Activated CD4-positive, alpha-beta memory T cell treated with anti-CD3 and anti-CD28 coated beads for 36 hours (primary cell): ENCODE measurements around the gene HPS3. TPM values are rescaled to one million over a fixed set of nuclear protein-coding genes. Genes with fewer than 3 reads are reported as not detected.

Experiments
- CTCF ChIA-PET: fragments of 350-600 bp; sonication (Branson Sonifier 250); formaldehyde crosslinking; loops from one replicate; lab custom pipeline; 2021; ENCODE audit warnings: antibody characterized with exemption, inconsistent platforms; lab: Charles Lee
- POLR2A ChIA-PET: fragments of 350-600 bp; sonication (Branson Sonifier 250); formaldehyde crosslinking; loops from one replicate; lab custom pipeline; 2021; ENCODE audit warnings: antibody characterized with exemption; lab: Charles Lee
- DNase-seq: peaks from one replicate; pipeline ENCODE4 v3.0.0-alpha.2; 2020
- H3K27ac Mint-ChIP-seq: one replicate; pipeline ENCODE4 v1.8.0; 2021; ENCODE audit warnings: mixed read lengths
- H3K27me3 Mint-ChIP-seq: one replicate; pipeline ENCODE4 v1.8.0; 2021; ENCODE audit warnings: mixed read lengths
- H3K36me3 Mint-ChIP-seq: one replicate; pipeline ENCODE4 v1.8.0; 2021; ENCODE audit warnings: mixed read lengths
- H3K4me1 Mint-ChIP-seq: one replicate; pipeline ENCODE4 v1.8.0; 2021; ENCODE audit warnings: low read depth, mixed read lengths
- H3K4me3 Mint-ChIP-seq: one replicate; pipeline ENCODE4 v1.8.0; 2021; ENCODE audit warnings: mild to moderate bottlenecking, mixed read lengths
- H3K9me3 Mint-ChIP-seq: one replicate; pipeline ENCODE4 v1.8.0; 2021; ENCODE audit warnings: mixed read lengths
- intact Hi-C: fragments of 100-400 bp; cut with micrococcal nuclease; formaldehyde crosslinking; loops from one replicate; pipeline ENCODE4 v1.15.1; 2023
- total RNA-seq, 2 experiments: library from RNA; stranded (reverse); gene quantifications; one replicate each; pipeline ENCODE4 v1.2.3, GENCODE V29; 2021

HPS3 gene
- total RNA-seq, 2 experiments from 2014 or later = 23.0 to 25.2 TPM

DNA sequence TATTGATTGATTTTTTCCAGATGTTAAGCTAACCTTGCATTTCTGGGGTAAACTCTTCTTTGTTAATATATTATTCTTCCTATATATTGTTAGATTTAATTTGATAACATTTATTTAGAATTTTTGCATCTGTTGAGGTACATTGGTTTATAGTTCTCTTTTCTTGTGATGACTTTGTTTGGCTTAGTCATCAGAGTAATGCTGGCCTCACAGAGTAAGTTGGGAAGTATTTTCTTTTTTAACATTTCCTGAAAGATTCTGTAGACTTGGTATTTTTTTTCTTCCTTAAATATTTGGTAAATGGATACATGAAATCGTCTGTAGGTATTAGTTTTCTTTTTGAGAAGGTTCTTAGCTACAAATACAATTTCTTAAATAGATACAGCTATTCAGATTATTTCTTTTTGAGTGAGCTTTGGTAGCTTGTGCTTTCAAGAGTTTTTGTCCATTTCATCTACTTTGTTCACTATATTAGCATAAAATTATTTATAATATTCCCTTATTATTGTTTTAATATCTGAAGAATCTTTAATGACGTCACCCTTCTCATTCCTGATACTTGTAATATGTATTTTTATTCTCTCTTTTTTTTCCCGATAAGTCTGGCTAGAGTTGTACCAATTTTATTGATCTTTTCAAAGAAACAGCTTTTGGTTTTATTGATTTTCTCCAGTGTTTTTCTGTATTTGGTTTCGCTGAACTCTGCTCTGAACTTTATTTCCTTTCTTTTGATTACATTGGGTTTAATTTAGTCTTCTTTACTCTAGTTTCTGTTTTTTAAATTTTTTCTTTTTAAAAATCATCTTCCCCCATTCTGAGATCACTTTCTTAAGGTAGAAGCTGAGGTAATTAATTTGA, 6.5 kb upstream of the HPS3 start:
- intact Hi-C loops = loop anchor here (10.0 kb wide), 1 partner anchor 258 kb away; the partner anchor contains the start of gene CPA3
- POLR2A ChIA-PET = no interaction called here
- H3K4me1 Mint-ChIP-seq = no peaks in the 10 kb centered on the region
- H3K4me3 Mint-ChIP-seq = no peak overlapping the region
- no peak for DNase-seq
- peaks cover 8% of the 10 kb centered on the region for H3K27me3 Mint-ChIP-seq
- H3K36me3 Mint-ChIP-seq = no peaks in the 10 kb centered on the region
- no peaks in the 10 kb centered on the region for H3K9me3 Mint-ChIP-seq
- no peak overlapping the region for H3K27ac Mint-ChIP-seq
- CTCF ChIA-PET = interaction anchor here (1.0 to 1.3 kb wide), 2 partner anchors 151 to 168 kb away, joined by 3 read pairs; no protein-coding TSS in a partner anchor

DNA sequence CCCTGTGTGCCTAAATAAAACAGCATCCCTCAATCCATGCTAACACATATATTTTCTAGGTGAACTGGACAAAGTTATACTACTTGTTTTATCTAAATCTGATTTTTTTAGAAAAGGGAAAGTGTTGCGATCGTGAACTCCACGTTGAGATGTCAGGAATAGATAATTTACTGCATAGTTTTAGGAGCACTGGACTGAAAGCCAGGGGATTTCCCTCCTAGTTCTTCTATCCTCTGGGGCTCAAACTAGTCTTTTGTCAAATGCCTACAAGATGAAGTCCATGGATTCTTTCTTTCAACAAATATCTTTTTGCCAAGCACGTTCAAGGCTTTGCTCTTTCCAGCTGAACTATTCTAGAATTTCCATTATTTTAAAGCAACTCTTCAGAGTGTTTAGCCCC, 617 bp upstream of the HPS3 start:
- ChIA-PET CTCF (interaction anchor here (0.7 to 4.9 kb wide), 6 partner anchors 9 to 181 kb away, joined by 3 to 28 read pairs (median 4); no protein-coding TSS in a partner anchor), POLR2A (interaction anchor here (1.0 kb wide), 1 partner anchor 136 kb away, joined by 3 read pairs; no protein-coding TSS in a partner anchor)
- intact Hi-C loops = loop anchor here (1.0 to 10.0 kb wide), 6 partner anchors 23 to 264 kb away; partner anchors contain the start of genes CPA3, GYG1 and HLTF

DNA sequence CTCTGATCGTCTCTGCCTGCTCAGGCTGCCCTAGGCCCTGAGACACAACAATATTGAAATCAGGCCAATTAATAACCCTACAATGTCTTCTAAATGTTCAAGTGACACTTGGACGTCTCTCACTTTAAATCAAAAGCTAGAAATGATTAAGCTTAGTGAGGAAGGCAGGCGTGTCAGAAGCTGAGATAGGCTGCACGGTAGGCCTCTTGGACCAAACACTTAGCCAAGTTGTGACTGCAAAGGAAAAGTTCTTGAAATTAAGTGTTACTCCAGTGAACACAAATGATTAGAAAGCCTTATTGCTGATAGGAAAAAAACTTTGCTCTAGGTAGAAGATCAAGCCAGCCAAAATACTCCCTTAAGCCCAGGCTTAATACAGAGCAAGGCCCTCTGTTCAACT, 2.2 kb downstream of the HPS3 start:
- CTCF ChIA-PET = interaction anchor here (1.1 to 4.9 kb wide), 2 partner anchors 12 to 142 kb away, joined by 3 to 28 read pairs; no protein-coding TSS in a partner anchor
- Mint-ChIP-seq H3K27me3 (no peaks in the 10 kb centered on the region), H3K4me3 (peak overlapping the region; percentile 44), H3K9me3 (no peaks in the 10 kb centered on the region), H3K36me3 (peaks cover 6% of the 10 kb centered on the region), H3K27ac (peak overlapping the region; percentile 6), H3K4me1 (peaks cover 41% of the 10 kb centered on the region)
- intact Hi-C loops = no loop called here
- peak; percentile 18 for DNase-seq
- POLR2A ChIA-PET = no interaction called here

More for the DNA sequence above, 617 bp upstream of the HPS3 start:
- Mint-ChIP-seq H3K27me3 (peaks cover 8% of the 10 kb centered on the region), H3K4me3 (peak overlapping the region; percentile 97), H3K4me1 (peaks cover 39% of the 10 kb centered on the region), H3K27ac (peak overlapping the region; percentile 62), H3K9me3 (no peaks in the 10 kb centered on the region), H3K36me3 (peaks cover 4% of the 10 kb centered on the region)
- DNase-seq = no peak

DNA sequence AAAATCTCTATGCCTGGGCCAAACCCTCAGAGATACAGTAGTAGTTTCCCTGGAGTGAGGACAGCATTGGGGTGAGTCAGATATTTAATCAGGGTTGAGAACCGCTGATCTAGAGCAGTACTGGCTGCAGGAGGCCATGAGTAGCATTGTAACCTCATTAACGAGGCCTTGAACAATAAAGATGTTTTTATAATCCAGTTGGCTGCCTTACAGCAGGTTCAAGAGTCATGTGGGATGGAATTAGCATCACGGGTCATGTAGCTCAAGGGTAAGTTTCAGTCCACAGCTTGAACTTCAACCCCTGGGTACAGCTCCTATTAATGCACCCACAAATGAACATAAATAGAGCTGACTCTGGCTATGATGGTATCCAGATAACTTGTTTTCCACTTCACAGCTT, 5.1 kb downstream of the HPS3 start:
- peaks cover 6% of the 10 kb centered on the region for H3K36me3 Mint-ChIP-seq
- DNase-seq = no peak
- H3K4me3 Mint-ChIP-seq = no peak overlapping the region
- ChIA-PET POLR2A (no interaction called here), CTCF (no interaction called here)
- H3K27ac Mint-ChIP-seq = no peak overlapping the region
- H3K27me3 Mint-ChIP-seq = no peaks in the 10 kb centered on the region
- peaks cover 33% of the 10 kb centered on the region for H3K4me1 Mint-ChIP-seq
- no peaks in the 10 kb centered on the region for H3K9me3 Mint-ChIP-seq
- intact Hi-C loops = no loop called here

DNA sequence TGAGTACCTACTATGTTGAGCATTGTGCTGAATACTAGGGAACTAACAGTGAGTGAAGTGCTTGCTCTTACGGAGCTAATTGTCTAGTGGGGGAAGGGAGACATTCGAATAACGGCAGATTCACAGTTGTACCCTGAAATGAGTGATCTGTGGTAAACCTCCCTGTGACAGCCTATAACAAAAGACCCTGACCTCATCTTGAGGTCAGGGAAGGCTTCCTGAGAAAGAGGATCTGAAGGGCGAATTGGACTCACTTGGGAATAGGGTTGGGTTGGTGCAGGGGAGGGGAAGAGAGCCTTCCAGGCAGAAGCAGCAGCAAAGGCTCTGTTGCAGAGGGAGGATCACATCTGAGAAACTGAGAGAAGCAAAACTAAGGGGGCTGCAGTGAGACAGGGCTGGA, 13.2 kb downstream of the HPS3 start:
- intact Hi-C loops = no loop called here
- Mint-ChIP-seq H3K27me3 (no peaks in the 10 kb centered on the region), H3K36me3 (peaks cover 18% of the 10 kb centered on the region), H3K27ac (no peak overlapping the region), H3K4me3 (no peak overlapping the region), H3K9me3 (no peaks in the 10 kb centered on the region), H3K4me1 (peaks cover 9% of the 10 kb centered on the region)
- DNase-seq = no peak
- CTCF ChIA-PET = no interaction called here
- POLR2A ChIA-PET = no interaction called here

DNA sequence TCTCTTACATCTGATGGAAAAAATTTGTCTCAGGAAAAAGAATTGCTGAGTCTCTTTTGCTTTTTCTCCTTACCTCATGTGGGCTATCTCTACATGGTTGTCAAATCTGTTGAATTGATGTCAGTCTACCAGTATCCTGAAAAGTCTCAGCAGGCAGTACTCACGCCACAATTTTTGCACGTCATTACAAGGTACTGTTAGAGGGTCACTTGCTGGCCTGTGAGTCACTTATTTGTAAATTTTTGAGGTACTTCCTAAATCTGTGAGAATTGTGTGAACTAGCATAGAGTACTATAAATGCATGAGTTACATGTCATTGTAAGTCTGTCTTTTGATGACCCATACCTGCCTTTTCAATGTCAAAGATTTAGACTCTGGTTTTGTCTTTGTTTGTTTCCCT, 15.9 kb downstream of the HPS3 start:
- CTCF ChIA-PET = interaction anchor here (0.9 kb wide), 1 partner anchor 9 kb away, joined by 3 read pairs; no protein-coding TSS in a partner anchor

DNA sequence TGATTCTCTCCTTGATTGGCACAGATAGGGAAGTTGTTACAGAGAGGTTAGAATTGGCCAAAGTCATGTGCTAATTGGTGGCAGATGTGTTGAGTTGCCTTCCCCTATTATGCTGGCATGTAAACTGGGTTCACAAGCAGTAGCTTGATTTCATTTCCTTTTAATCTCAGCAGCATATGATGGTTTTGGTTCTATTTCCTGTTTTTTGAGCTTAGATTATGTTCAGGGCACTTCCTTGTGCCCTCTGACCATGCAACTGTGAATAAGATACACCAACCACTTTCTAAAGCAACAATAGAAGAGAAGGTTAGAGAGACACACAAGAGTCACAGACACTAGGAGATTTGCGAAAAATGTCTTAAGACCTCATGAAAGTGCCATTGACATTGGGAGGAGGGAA, 16.5 kb downstream of the HPS3 start:
- CTCF ChIA-PET = interaction anchor here (0.9 kb wide), 2 partner anchors 10 to 26 kb away, joined by 3 read pairs; no protein-coding TSS in a partner anchor
- intact Hi-C loops = no loop called here

More for the DNA sequence above, 15.9 kb downstream of the HPS3 start:
- H3K9me3 Mint-ChIP-seq = no peaks in the 10 kb centered on the region
- no peaks in the 10 kb centered on the region for H3K27me3 Mint-ChIP-seq
- H3K36me3 Mint-ChIP-seq = peaks cover 23% of the 10 kb centered on the region
- no peak overlapping the region for H3K27ac Mint-ChIP-seq
- intact Hi-C loops = no loop called here
- H3K4me1 Mint-ChIP-seq = peaks cover 9% of the 10 kb centered on the region
- no peak overlapping the region for H3K4me3 Mint-ChIP-seq
- POLR2A ChIA-PET = no interaction called here
- DNase-seq = no peak

DNA sequence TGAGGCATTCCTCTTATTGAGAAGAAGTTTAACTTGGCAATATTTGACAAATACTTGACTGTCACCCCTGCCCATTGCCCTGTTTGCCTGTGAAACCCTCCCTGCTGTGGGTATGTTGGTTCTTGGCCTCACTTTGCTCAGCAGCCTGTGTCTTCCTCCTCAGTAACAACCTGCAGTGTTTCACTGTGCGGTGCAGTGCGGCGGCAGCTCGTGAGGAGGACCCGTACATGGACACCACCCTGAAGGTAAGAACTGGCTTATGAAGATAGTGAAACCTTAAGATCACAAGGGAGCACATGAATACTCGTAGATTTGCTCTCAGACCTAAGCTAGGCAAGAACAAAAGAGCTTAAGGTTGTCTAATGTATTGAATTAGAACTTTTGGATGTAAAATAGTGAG, 21.0 kb downstream of the HPS3 start:
- H3K36me3 Mint-ChIP-seq = peaks cover 32% of the 10 kb centered on the region
- ChIA-PET CTCF (no interaction called here), POLR2A (no interaction called here)
- H3K4me1 Mint-ChIP-seq = peaks cover 15% of the 10 kb centered on the region
- H3K27ac Mint-ChIP-seq = no peak overlapping the region
- H3K4me3 Mint-ChIP-seq = no peak overlapping the region
- no peak for DNase-seq
- H3K9me3 Mint-ChIP-seq = no peaks in the 10 kb centered on the region
- H3K27me3 Mint-ChIP-seq = no peaks in the 10 kb centered on the region
- intact Hi-C loops = no loop called here

More for the DNA sequence above, 16.5 kb downstream of the HPS3 start:
- no peak for DNase-seq
- POLR2A ChIA-PET = no interaction called here
- H3K36me3 Mint-ChIP-seq = peaks cover 25% of the 10 kb centered on the region
- H3K9me3 Mint-ChIP-seq = no peaks in the 10 kb centered on the region
- no peak overlapping the region for H3K4me3 Mint-ChIP-seq
- H3K27ac Mint-ChIP-seq = no peak overlapping the region
- H3K27me3 Mint-ChIP-seq = no peaks in the 10 kb centered on the region
- H3K4me1 Mint-ChIP-seq = peaks cover 9% of the 10 kb centered on the region

DNA sequence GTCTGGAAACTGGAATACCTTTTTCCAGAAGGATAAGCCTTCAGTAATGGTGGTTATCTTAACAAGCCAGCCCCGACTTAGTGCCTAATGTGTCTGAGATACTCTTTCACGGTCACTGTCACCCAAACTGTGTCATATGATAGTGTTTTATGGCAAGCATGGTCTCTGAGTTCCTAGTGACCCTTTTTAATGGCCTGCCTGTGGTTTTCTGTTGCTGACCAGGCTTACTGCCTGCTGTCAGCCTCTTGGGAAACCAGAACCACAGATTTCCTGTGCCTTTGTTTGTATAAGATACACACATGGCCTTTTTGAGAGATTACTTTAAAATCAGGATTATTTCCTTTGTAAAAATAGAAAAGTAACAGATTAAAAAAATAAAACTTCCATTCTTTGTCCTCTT, 22.4 kb downstream of the HPS3 start:
- CTCF ChIA-PET = no interaction called here
- H3K9me3 Mint-ChIP-seq = no peaks in the 10 kb centered on the region

DNA sequence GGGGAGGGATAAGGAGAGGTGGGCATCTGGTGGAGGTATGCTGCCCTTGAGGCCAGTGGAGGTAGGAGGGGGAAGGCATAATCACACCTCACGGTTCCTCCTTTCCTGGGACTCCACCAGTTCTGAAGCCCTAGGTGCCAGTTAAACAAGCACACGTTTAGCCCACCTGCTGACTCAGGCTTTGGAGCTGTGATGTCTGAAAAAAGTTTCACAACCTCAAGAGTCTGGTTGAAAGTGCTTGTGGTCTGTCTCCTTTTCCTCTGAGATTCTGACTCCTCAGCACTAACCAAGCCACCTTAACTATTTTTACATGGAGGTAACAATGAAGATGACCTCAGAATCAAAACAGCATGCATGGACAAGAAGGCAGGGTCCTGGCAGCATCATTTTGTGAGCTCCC, 23.0 kb downstream of the HPS3 start:
- no peak overlapping the region for H3K27ac Mint-ChIP-seq
- H3K27me3 Mint-ChIP-seq = no peaks in the 10 kb centered on the region
- no peak overlapping the region for H3K4me3 Mint-ChIP-seq
- DNase-seq = peak; percentile 33
- peaks cover 38% of the 10 kb centered on the region for H3K36me3 Mint-ChIP-seq
- CTCF ChIA-PET = no interaction called here
- POLR2A ChIA-PET = no interaction called here
- H3K4me1 Mint-ChIP-seq = peaks cover 13% of the 10 kb centered on the region
- intact Hi-C loops = loop anchor here (1.0 kb wide), 2 partner anchors 23 to 73 kb away; partner anchors contain the start of gene HPS3
- no peaks in the 10 kb centered on the region for H3K9me3 Mint-ChIP-seq

More for the DNA sequence above, 22.4 kb downstream of the HPS3 start:
- DNase-seq = no peak
- no peak overlapping the region for H3K27ac Mint-ChIP-seq
- intact Hi-C loops = loop anchor here (1.0 kb wide), 2 partner anchors 23 to 73 kb away; partner anchors contain the start of gene HPS3
- peaks cover 37% of the 10 kb centered on the region for H3K36me3 Mint-ChIP-seq
- POLR2A ChIA-PET = no interaction called here
- no peaks in the 10 kb centered on the region for H3K27me3 Mint-ChIP-seq
- H3K4me3 Mint-ChIP-seq = no peak overlapping the region
- peaks cover 13% of the 10 kb centered on the region for H3K4me1 Mint-ChIP-seq

DNA sequence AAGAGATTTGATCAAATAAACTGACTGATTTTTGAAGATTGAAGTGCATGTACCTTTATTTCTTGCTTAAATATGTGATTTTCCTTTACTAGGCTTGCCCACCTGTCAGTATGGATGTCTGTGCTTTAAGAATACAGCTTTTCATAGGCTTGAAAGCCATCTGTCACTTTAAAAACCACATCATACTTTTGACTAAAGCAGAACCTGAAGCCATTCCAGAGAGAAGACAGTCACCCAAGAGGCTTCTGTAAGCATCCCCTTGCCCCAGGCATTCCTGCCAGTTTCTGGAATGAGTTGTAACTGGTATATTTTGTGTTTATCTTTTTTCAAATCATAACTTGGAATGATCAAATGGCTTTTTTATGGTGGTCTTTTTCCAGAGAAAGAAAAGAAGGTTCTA, 24.0 kb downstream of the HPS3 start:
- POLR2A ChIA-PET = no interaction called here

DNA sequence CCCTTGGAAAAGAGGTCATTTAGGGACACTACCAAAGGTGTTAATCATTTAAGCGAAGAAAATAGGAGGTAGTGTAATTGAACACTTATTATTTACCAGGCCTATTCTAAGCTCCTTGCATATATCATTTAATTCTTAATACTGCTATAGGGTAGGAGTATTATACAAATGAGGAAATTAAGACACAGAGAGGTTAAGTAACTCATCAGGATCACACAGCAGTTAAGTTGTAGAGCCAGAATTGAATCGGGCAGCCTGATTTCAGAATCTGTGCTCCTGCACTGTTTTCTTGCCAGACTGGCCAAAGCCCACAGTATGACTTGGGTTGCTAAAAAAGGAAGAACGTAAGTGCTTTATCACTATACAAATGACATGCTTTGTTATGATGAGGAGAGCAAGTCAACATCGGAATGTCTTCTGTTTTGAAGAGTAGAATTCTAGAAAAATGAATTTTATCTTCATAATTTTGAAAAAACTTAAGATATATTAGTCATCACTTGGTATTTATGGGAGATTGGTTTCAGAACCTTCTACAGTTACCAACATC, 31.4 kb downstream of the HPS3 start:
- no peak for DNase-seq
- CTCF ChIA-PET = no interaction called here
- H3K36me3 Mint-ChIP-seq = peaks cover 41% of the 10 kb centered on the region
- H3K4me3 Mint-ChIP-seq = no peak overlapping the region
- no peaks in the 10 kb centered on the region for H3K27me3 Mint-ChIP-seq
- no peak overlapping the region for H3K27ac Mint-ChIP-seq
- intact Hi-C loops = no loop called here
- H3K9me3 Mint-ChIP-seq = no peaks in the 10 kb centered on the region
- H3K4me1 Mint-ChIP-seq = no peaks in the 10 kb centered on the region
- POLR2A ChIA-PET = no interaction called here

More for the DNA sequence above, 24.0 kb downstream of the HPS3 start:
- intact Hi-C loops = no loop called here
- H3K36me3 Mint-ChIP-seq = peaks cover 36% of the 10 kb centered on the region
- DNase-seq = no peak
- no peak overlapping the region for H3K4me3 Mint-ChIP-seq
- no peaks in the 10 kb centered on the region for H3K27me3 Mint-ChIP-seq
- CTCF ChIA-PET = no interaction called here
- H3K9me3 Mint-ChIP-seq = no peaks in the 10 kb centered on the region
- no peak overlapping the region for H3K27ac Mint-ChIP-seq
- peaks cover 13% of the 10 kb centered on the region for H3K4me1 Mint-ChIP-seq
